ENCODE data around the gene STK17B. TPM values are rescaled to one million over a fixed set of nuclear protein-coding genes. Genes with fewer than 3 reads are reported as not detected.

STK17B gene
- total RNA-seq, result 100 to 1,000 TPM; 645 to 648 TPM
- polyA plus RNA-seq (2013, experiment 1 of 2), result 162 TPM
- polyA plus RNA-seq (2013, experiment 2 of 2), result 290 TPM
- total RNA-seq, result 314 to 3,465 (median 1,026) reads per million in 172 experiments

DNA sequence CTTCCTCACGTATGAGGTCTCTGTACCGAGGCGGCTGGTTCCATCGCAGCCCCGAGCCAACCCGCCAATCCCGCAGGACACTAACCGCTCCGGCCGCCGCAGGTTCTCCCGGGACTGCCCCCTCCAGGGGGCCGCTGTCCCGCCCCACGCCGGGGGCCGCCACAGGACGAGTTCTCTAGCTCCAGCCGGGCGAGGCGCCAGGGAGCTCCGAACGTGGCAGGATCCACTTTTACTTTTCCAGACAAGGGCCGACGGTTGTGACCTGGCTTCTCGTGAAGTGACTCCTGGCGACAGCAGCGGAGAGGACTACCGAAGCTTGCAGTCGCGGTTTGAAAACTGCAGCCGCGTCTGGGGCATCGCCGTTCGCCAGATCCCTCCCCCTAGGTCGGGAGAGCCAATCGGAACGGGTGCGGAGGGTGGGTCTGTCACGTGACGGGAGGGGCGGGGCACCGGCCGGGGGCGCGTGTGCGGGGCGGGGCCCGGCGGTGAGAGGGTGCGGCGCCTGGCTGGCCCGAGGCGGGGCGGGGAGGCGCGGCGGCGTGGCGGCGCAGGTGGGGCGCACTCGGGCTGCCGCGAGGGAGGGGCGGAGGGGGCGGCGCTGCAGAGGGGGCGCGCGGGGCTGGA lies at the start of gene STK17B:
Gene STK17B (minus strand): TSS at position 331 of the 624 bp plus-strand sequence. CDS start 8,195 bp downstream, outside the sequence.
- peak within 1 kb of the TSS; percentile 91 for H3K4me3 ChIP-seq (ENCODE audit: low read length)
- peak within 1 kb of the TSS; percentile 85 for H3K27ac Mint-ChIP-seq

DNA sequence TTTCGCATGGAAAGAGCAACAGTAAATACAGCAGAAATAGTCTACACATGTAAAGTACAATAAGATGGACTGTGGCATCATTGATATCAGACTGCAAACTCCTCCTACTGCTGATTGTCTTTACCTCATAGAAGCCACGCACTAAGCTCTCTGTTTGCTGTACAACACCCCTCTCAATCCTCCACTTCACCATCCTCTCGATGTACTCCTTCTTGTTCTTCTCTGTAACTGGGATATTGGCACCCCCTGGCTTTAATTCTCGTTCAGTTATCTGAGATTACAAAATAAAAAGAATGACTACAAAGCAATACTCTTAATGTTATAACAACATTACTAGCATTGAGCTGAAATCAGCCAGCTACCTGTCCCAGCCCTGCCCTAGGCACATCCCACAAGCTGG lies 49.3 kb upstream of the STK17B start:
- peak; percentile 40 for TF ChIP-seq CTCF (IDR thresholded peaks at IDR 0.05)
- Histone ChIP-seq H3K9me3 (ENCODE audit: control insufficient read depth in 1 of 2, insufficient read depth in 1 of 2, low read length in 2 of 2) (no peaks in the 10 kb centered on the region), H3K27ac (ENCODE audit: low read depth in 1 of 2, low read length in 2 of 2) (no peak overlapping the region), H3K36me3 (ENCODE audit: insufficient read depth, low read length) (no peaks in the 10 kb centered on the region), H3K27me3 (ENCODE audit: control insufficient read depth in 1 of 2, insufficient read depth in 2 of 2, low read length in 2 of 2) (no peaks in the 10 kb centered on the region), H3K4me3 (ENCODE audit: low read length) (no peak overlapping the region), H3K4me1 (ENCODE audit: insufficient read depth, low read length) (peaks cover 20% of the 10 kb centered on the region)
- ATAC-seq (ENCODE audit: poor library complexity) (peak; percentile 99), DNase-seq (peak in 4 of 14 experiments; percentile 34 to 79 (median 70))
- POLR2A ChIA-PET, result interaction anchor here (0.6 to 4.9 kb wide), 28 partner anchors 9 to 142 kb away, joined by 3 to 56 read pairs (median 5); partner anchors contain the start of gene STK17B
- H3K27me3 Mint-ChIP-seq, result no peaks in the 10 kb centered on the region
- H3K9me3 Mint-ChIP-seq, result no peaks in the 10 kb centered on the region
- CTCF ChIA-PET, result interaction anchor here (0.6 to 3.0 kb wide), 25 partner anchors 9 to 153 kb away, joined by 3 to 14 read pairs (median 5); partner anchors contain the start of gene DNAH7
- peak overlapping the region; percentile 67 for H3K27ac Mint-ChIP-seq
- intact Hi-C loops (cut with DNase I, micrococcal nuclease), result loop anchor here (1.0 to 5.0 kb wide), 5 partner anchors 9 to 563 kb away; partner anchors contain the start of gene SLC39A10 (in 1 of the 2)
- H3K4me3 Mint-ChIP-seq, result peak overlapping the region; percentile 45
- H3K36me3 Mint-ChIP-seq (ENCODE audit: low read depth), result no peaks in the 10 kb centered on the region
- H3K4me1 Mint-ChIP-seq (ENCODE audit: low read depth), result peaks cover 86% of the 10 kb centered on the region

More for the DNA sequence above, at the start of gene STK17B:
- peak within 1 kb of the TSS; percentile 76 to 99 for H3K27ac ChIP-seq (ENCODE audit: low read depth in 1 of 2, low read length in 2 of 2)
- H3K9me3 ChIP-seq (ENCODE audit: control insufficient read depth in 1 of 2, insufficient read depth in 1 of 2, low read length in 2 of 2), result no peaks in the 10 kb centered on the region
- TF ChIP-seq CTCF (IDR thresholded peaks at IDR 0.05), result no peak
- peaks cover 8% of the 10 kb centered on the region for H3K27me3 Mint-ChIP-seq
- H3K4me1 Mint-ChIP-seq (ENCODE audit: low read depth), result peaks cover 44% of the 10 kb centered on the region
- ChIA-PET POLR2A (interaction anchor here (0.7 to 5.0 kb wide), 29 partner anchors 10 to 514 kb away, joined by 3 to 126 read pairs (median 22); partner anchors contain the start of genes DNAH7 and SLC39A10), CTCF (interaction anchor here (0.6 to 1.9 kb wide), 3 partner anchors 95 to 173 kb away, joined by 4 to 9 read pairs (median 6); no protein-coding TSS in a partner anchor)
- peaks cover 53% of the 10 kb centered on the region for H3K36me3 Mint-ChIP-seq (ENCODE audit: low read depth)
- ATAC-seq (ENCODE audit: poor library complexity) (peak; percentile 57), DNase-seq (peak; percentile 96 to 99 (median 98))
- H3K4me3 Mint-ChIP-seq, result peak within 1 kb of the TSS; percentile 99
- no peaks in the 10 kb centered on the region for H3K27me3 ChIP-seq (ENCODE audit: control insufficient read depth in 1 of 2, insufficient read depth in 2 of 2, low read length in 2 of 2)
- intact Hi-C loops (cut with DNase I, micrococcal nuclease), result loop anchor here (1.0 to 10.0 kb wide), 5 partner anchors 8 to 1133 kb away; no protein-coding TSS in a partner anchor
- no peaks in the 10 kb centered on the region for H3K9me3 Mint-ChIP-seq
- peaks cover 19% of the 10 kb centered on the region for H3K36me3 ChIP-seq (ENCODE audit: insufficient read depth, low read length)
- peaks cover 40% of the 10 kb centered on the region for H3K4me1 ChIP-seq (ENCODE audit: insufficient read depth, low read length)

DNA sequence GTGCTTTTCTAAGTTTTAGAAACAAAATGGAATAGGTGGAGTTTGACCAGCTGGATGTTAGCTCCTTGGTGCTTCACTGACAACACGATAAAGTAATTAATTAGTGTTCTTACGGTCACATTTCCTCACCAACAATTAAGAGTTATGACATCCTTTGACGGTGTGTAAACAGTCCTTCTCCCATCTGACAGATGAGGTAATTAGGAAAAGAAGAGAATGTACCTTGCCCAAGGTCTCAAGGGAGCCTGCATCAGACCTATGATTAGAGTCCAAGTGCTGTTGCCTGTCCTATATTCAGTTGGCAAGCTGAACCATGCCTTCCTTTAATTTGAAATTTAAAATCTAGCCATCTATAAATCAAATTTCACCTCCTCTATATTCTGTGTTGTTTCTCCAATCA lies 48.3 kb upstream of the STK17B start:
- CTCF ChIA-PET, result interaction anchor here (1.1 to 3.0 kb wide), 8 partner anchors 8 to 152 kb away, joined by 3 to 14 read pairs (median 8); partner anchors contain the start of gene DNAH7
- POLR2A ChIA-PET, result interaction anchor here (1.0 to 4.9 kb wide), 15 partner anchors 8 to 141 kb away, joined by 3 to 56 read pairs (median 18); partner anchors contain the start of gene STK17B
- no peaks in the 10 kb centered on the region for H3K9me3 Mint-ChIP-seq
- H3K27ac ChIP-seq (ENCODE audit: low read depth in 1 of 2, low read length in 2 of 2), result no peak overlapping the region
- peaks cover 85% of the 10 kb centered on the region for H3K4me1 Mint-ChIP-seq (ENCODE audit: low read depth)
- no peaks in the 10 kb centered on the region for H3K36me3 ChIP-seq (ENCODE audit: insufficient read depth, low read length)
- H3K4me3 ChIP-seq (ENCODE audit: low read length), result no peak overlapping the region
- H3K9me3 ChIP-seq (ENCODE audit: control insufficient read depth in 1 of 2, insufficient read depth in 1 of 2, low read length in 2 of 2), result no peaks in the 10 kb centered on the region
- intact Hi-C loops (cut with DNase I, micrococcal nuclease), result loop anchor here (1.0 to 5.0 kb wide), 6 partner anchors 8 to 562 kb away; partner anchors contain the start of gene SLC39A10 (in 1 of the 2)
- ATAC-seq (ENCODE audit: poor library complexity), result no peak
- no peaks in the 10 kb centered on the region for H3K27me3 Mint-ChIP-seq
- DNase-seq, result no peak
- peak overlapping the region; percentile 67 for H3K27ac Mint-ChIP-seq
- no peaks in the 10 kb centered on the region for H3K27me3 ChIP-seq (ENCODE audit: control insufficient read depth in 1 of 2, insufficient read depth in 2 of 2, low read length in 2 of 2)
- peaks cover 17% of the 10 kb centered on the region for H3K4me1 ChIP-seq (ENCODE audit: insufficient read depth, low read length)
- TF ChIP-seq CTCF (IDR thresholded peaks at IDR 0.05), result no peak
- H3K36me3 Mint-ChIP-seq (ENCODE audit: low read depth), result no peaks in the 10 kb centered on the region
- no peak overlapping the region for H3K4me3 Mint-ChIP-seq
